HepG2 (cell line): Measurements from ENCODE around the gene CCDC9B.
A peak's percentile ranks its signal among the peaks of the same experiment; 100 is the strongest.

Source experiments
- KAT8 ChIP-seq: IDR thresholded peaks from 2 replicates; pipeline ENCODE4 v1.6.1; 2016; ENCODE audit warnings: missing genetic modification reagents, missing compliant biosample characterization
- MZF1 ChIP-seq: sonication (generic); formaldehyde crosslinking; IDR thresholded peaks from 2 replicates; pipeline ENCODE4 v1.8.1; 2023; ENCODE audit warnings: mild to moderate bottlenecking, missing genetic modification reagents, borderline replicate concordance
- RXRA ChIP-seq: sonication (generic); formaldehyde crosslinking; IDR thresholded peaks from 2 replicates; pipeline ENCODE4 v1.5.1; 2020; ENCODE audit warnings: missing genetic modification reagents
- SRSF1 ChIP-seq: fragments of 200-400 bp; formaldehyde crosslinking; optimal IDR thresholded peaks from 2 replicates; pipeline ENCODE3; 2017; ENCODE audit warnings: mild to moderate bottlenecking, low read depth, low read length, moderate library complexity
- TCF7 ChIP-seq: sonication (generic); IDR thresholded peaks from 2 replicates; pipeline ENCODE4 v1.6.1; 2016; ENCODE audit warnings: antibody characterized with exemption, low read depth
- ZNF382 ChIP-seq: sonication (generic); formaldehyde crosslinking; IDR thresholded peaks from 2 replicates; pipeline ENCODE4 v1.5.0; 2020; ENCODE audit warnings: missing genetic modification reagents, mild to moderate bottlenecking, borderline replicate concordance

DNA sequence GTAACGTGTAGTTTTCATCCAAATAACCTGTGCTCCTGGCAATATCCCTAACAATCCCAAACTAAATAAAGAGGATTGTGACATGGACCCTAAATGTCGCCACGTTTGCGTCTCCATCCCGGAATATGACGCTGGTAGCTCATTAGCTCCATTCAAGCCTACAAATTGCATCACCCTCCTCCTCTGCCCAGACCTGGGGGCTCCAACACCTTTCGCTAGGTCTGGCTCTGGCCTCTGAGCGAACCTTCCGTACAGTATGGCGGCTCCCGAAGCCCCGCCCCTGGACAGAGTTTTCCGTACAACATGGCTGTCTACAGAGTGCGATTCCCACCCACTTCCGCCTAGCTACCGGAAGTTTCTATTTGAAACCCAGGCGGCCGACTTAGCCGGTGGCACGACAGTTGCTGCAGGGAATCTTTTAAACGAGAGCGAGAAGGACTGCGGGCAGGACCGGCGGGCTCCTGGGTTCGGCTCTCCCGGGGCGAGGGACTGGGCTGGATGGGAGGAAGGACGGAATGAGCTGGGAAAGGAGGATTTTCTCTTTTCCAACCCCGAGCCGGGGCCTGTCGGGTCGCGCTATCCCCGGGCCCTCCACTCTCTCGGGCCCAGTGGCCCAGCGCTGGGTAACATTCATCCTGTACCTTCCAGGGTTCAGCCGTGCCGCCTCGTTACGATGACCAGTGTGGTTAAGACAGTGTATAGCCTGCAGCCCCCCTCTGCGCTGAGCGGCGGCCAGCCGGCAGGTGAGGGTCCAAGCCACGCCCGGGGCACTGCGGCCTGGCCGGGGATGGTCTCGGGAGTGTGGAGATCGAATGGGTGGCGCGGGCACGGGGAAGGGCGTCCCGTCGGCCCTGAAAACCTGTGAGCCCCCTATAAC is 42.1 kb upstream of the CCDC9B start, which contains the start of gene KNSTRN:
- no peak for TF ChIP-seq TCF7
- no peak; the same call in 1 of the 2 replicates for TF ChIP-seq KAT8 (CRISPR knock-in tag)
- TF ChIP-seq MZF1 (CRISPR knock-in tag): no peak
- peak; percentile 60 for TF ChIP-seq SRSF1
- TF ChIP-seq ZNF382: no peak
- TF ChIP-seq RXRA (CRISPR knock-in tag): no peak
